ENCODE measurements around the gene EPC1. TPM values are rescaled to one million over a fixed set of nuclear protein-coding genes. Genes with fewer than 3 reads are reported as not detected.

Gene EPC1
- total RNA-seq, 1 donor from 2014 or later = 42.4 TPM

DNA sequence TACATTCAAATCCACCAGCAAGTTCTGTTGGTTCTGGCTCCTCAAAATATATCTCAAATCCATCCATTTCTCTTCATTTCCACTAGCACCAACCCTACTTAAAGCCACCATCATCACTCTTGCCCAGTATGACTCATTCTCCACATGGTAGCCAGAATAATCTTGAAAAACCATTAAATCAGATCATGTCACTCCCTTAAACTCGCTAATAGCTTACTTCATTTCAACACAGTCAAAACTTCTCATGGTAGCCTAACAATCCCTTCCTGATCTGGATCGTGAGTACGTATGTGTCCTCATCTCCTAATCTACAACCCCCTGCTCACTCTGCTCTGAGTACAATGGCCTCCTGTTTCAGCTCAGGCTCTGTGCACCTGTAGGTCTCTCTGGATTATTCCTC is 8.7 kb downstream of the EPC1 start:
- peak overlapping the region; percentile 15 for H3K4me3 Mint-ChIP-seq
- peaks cover 47% of the 10 kb centered on the region for H3K4me1 Mint-ChIP-seq (ENCODE audit: unreplicated experiment)
- H3K27me3 Mint-ChIP-seq = no peaks in the 10 kb centered on the region
- peaks cover 17% of the 10 kb centered on the region for H3K9me3 Mint-ChIP-seq
- DNase-seq (ENCODE audit: extremely low spot score, unreplicated experiment) = no peak
- TF ChIP-seq, protein P1, sequence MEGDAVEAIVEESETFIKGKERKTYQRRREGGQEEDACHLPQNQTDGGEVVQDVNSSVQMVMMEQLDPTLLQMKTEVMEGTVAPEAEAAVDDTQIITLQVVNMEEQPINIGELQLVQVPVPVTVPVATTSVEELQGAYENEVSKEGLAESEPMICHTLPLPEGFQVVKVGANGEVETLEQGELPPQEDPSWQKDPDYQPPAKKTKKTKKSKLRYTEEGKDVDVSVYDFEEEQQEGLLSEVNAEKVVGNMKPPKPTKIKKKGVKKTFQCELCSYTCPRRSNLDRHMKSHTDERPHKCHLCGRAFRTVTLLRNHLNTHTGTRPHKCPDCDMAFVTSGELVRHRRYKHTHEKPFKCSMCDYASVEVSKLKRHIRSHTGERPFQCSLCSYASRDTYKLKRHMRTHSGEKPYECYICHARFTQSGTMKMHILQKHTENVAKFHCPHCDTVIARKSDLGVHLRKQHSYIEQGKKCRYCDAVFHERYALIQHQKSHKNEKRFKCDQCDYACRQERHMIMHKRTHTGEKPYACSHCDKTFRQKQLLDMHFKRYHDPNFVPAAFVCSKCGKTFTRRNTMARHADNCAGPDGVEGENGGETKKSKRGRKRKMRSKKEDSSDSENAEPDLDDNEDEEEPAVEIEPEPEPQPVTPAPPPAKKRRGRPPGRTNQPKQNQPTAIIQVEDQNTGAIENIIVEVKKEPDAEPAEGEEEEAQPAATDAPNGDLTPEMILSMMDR (conservative IDR thresholded peaks at IDR 0.05) = no peak
- H3K27ac Mint-ChIP-seq = peak overlapping the region; percentile 29
- H3K36me3 Mint-ChIP-seq = peaks cover 34% of the 10 kb centered on the region

DNA sequence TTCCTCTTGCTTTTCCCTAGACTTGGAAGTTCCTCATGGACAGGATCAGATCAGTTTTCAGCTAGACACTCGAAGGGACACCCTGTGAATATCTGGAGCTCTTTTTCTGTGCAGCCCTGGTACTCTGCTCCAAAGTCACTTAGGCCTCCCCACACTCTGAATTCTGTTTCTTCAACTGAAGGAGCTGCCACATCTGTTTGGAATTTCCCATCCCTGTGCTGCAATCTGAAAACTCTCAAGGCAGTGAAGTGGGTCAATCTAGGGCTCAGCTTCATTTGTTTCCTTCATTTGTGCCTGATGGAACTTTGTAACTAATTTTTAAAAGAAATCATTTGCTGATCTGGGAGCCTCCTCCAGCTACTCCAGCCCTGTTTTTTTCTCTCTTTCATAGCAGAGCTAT is 9.6 kb downstream of the EPC1 start:
- H3K9me3 Mint-ChIP-seq = peaks cover 17% of the 10 kb centered on the region
- no peaks in the 10 kb centered on the region for H3K27me3 Mint-ChIP-seq
- peaks cover 34% of the 10 kb centered on the region for H3K36me3 Mint-ChIP-seq
- H3K4me3 Mint-ChIP-seq = no peak overlapping the region
- TF ChIP-seq, protein P1 (conservative IDR thresholded peaks at IDR 0.05) = no peak
- H3K4me1 Mint-ChIP-seq (ENCODE audit: unreplicated experiment) = peaks cover 53% of the 10 kb centered on the region
- no peak for DNase-seq (ENCODE audit: extremely low spot score, unreplicated experiment)
- no peak overlapping the region for H3K27ac Mint-ChIP-seq

DNA sequence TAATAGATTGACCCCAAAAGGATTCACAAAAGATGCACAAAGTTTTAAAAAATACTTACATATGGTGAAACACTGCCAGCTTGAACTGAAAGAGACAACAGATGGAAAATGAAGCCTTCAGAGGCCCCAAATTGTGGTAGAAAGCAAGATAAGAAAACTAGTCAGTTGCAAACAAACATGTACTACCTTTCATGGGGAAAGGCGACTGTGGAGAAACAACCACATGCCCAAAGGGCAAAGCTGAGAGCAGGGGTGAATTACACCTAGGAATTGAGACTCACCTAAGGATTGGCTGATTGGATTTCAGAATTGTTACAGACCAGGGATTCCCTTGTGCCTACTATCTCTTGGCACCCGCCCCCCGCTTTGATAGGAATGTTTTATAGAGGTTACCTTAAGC is 13.1 kb downstream of the EPC1 start:
- no peak for DNase-seq (ENCODE audit: extremely low spot score, unreplicated experiment)
- Mint-ChIP-seq H3K4me1 (ENCODE audit: unreplicated experiment) (peaks cover 53% of the 10 kb centered on the region), H3K4me3 (no peak overlapping the region), H3K9me3 (peaks cover 15% of the 10 kb centered on the region), H3K27ac (no peak overlapping the region), H3K36me3 (peaks cover 30% of the 10 kb centered on the region), H3K27me3 (no peaks in the 10 kb centered on the region)
- TF ChIP-seq, protein P1 (conservative IDR thresholded peaks at IDR 0.05) = no peak

DNA sequence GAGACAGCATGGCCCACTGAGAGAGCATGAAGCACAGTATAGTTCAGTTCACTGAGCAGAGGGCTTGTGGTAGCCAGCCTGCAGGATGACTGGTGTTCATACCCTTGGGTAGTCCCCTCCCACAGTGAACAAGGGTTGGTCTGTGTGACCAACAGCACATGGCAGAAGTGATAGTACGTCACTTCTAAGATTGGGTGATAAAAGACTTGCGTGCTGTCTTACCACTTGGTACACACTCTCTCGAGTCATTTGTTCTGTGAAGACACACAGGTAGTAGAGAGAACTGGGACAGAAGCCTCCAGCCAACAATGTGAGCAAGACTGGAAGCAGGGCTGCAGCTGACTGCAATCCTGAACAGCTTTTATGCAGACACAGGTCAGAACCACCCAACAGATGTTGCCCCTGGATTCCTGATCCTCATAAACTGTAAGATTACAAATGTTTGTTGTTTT is 14.6 kb downstream of the EPC1 start:
- Mint-ChIP-seq H3K27ac (peak overlapping the region; percentile 9), H3K4me3 (no peak overlapping the region), H3K27me3 (no peaks in the 10 kb centered on the region), H3K4me1 (ENCODE audit: unreplicated experiment) (peaks cover 53% of the 10 kb centered on the region), H3K36me3 (peaks cover 15% of the 10 kb centered on the region), H3K9me3 (peaks cover 7% of the 10 kb centered on the region)
- TF ChIP-seq, protein P1 (conservative IDR thresholded peaks at IDR 0.05) = no peak
- no peak for DNase-seq (ENCODE audit: extremely low spot score, unreplicated experiment)

DNA sequence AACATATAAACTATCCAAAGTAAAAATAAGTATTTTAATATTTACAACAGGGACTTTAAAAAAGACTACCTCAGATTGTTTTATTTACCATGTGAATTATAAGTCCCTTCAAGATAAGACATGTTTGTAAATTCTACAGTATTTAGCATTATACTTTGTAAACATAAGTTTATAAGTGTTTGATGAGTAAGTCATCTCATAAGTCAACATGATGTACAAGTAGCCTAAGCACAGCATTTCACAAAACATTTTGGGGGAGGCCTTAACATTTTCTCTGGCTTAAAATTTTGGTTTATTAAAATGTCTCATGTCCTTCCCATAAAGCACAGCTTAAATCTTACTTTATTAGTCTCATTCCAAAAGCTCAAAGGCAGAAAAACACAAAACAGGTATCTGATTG is 15.4 kb downstream of the EPC1 start:
- TF ChIP-seq, protein P1 (conservative IDR thresholded peaks at IDR 0.05) = no peak
- Mint-ChIP-seq H3K27me3 (no peaks in the 10 kb centered on the region), H3K36me3 (peaks cover 15% of the 10 kb centered on the region), H3K27ac (no peak overlapping the region), H3K4me1 (ENCODE audit: unreplicated experiment) (peaks cover 60% of the 10 kb centered on the region), H3K4me3 (no peak overlapping the region), H3K9me3 (peaks cover 7% of the 10 kb centered on the region)
- no peak for DNase-seq (ENCODE audit: extremely low spot score, unreplicated experiment)

DNA sequence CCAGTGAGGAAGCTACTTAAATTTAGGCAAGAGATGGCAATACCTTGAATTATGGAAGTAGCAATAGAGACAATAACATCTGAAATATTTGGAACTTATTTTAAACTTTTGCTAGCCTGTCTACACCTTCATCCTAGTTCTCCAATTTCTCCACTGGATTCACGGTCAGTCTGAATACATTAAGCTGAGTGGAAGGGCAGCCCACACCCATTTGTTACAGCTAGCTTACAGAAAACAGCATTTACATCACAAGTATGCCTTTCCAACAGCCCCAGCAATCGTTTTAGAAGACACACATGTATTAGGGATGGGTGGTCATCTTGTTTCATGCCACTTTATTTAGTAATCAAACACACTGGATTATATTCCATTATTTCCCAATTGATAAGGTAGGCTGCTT is 16.7 kb downstream of the EPC1 start:
- no peak overlapping the region for H3K4me3 Mint-ChIP-seq
- H3K27ac Mint-ChIP-seq = no peak overlapping the region
- TF ChIP-seq, protein P1 (conservative IDR thresholded peaks at IDR 0.05) = no peak
- H3K9me3 Mint-ChIP-seq = peaks cover 2% of the 10 kb centered on the region
- peaks cover 61% of the 10 kb centered on the region for H3K4me1 Mint-ChIP-seq (ENCODE audit: unreplicated experiment)
- no peak for DNase-seq (ENCODE audit: extremely low spot score, unreplicated experiment)
- H3K27me3 Mint-ChIP-seq = no peaks in the 10 kb centered on the region
- peaks cover 7% of the 10 kb centered on the region for H3K36me3 Mint-ChIP-seq
